Progenitor cell of endocrine pancreas (in vitro differentiated cells): ENCODE data around the gene LCOR. TPM values are rescaled to one million over a fixed set of nuclear protein-coding genes. Genes with fewer than 3 reads are reported as not detected.
A peak's percentile ranks its signal among the peaks of the same experiment; 100 is the strongest.

Experiments used
- DNase-seq: peaks from one replicate; pipeline ENCODE4 v3.0.0; 2021; ENCODE audit warnings: low spot score; ENCODE audit not compliant: unreplicated experiment
- H3K27ac Mint-ChIP-seq: 2 replicates; pipeline ENCODE4 v1.8.0; 2021; ENCODE audit warnings: mild to moderate bottlenecking, moderate library complexity, mixed read lengths
- H3K27me3 Mint-ChIP-seq: 2 replicates; pipeline ENCODE4 v1.8.0; 2021; ENCODE audit warnings: mixed read lengths
- H3K36me3 Mint-ChIP-seq: 2 replicates; pipeline ENCODE4 v1.8.0; 2022; ENCODE audit warnings: mixed read lengths; ENCODE audit not compliant: insufficient read depth
- H3K4me1 Mint-ChIP-seq: 2 replicates; pipeline ENCODE4 v1.8.0; 2021; ENCODE audit warnings: low read depth, mixed read lengths
- H3K4me3 Mint-ChIP-seq: 2 replicates; pipeline ENCODE4 v1.8.0; 2021; ENCODE audit warnings: low read depth, mild to moderate bottlenecking, moderate library complexity, mixed read lengths
- H3K9me3 Mint-ChIP-seq: 2 replicates; pipeline ENCODE4 v1.8.0; 2021; ENCODE audit warnings: low read depth, mixed read lengths
- total RNA-seq: library from RNA; stranded (reverse); gene quantifications from 2 replicates; pipeline ENCODE4 v1.2.1, GENCODE V29; 2021
- TF ChIP-seq, protein P1 (sequence below): fragments of 200-600 bp; sonication (generic); IDR thresholded peaks from one replicate; pipeline ENCODE4 v1.5.0; 2021; ENCODE audit warnings: antibody characterized with exemption, mild to moderate bottlenecking; ENCODE audit not compliant: unreplicated experiment

The LCOR gene
- total RNA-seq, 1 donor from 2014 or later, result 88.6 TPM

DNA sequence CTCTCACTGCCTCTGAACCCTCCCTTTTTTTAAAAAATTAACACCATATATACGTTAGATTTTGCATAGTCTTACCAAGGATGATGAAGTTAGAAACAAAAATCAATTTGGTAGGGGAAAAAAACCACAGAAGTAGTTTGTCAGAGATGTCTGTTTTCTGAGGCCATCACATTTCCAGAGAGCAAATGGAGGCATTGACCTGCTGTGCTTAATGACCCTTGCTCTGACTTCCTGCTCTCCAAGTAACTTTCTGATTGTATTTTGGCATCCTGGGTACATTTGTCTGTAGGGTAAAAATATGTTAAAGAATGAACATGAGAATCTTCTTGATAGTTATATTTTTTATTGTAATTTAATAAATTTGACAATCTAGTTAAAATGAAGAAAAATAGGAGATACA is 140.2 kb downstream of the LCOR start:
- H3K27me3 Mint-ChIP-seq, result no peaks in the 10 kb centered on the region
- H3K4me3 Mint-ChIP-seq, result no peak overlapping the region
- peaks cover 3% of the 10 kb centered on the region for H3K36me3 Mint-ChIP-seq
- no peak overlapping the region for H3K27ac Mint-ChIP-seq
- H3K4me1 Mint-ChIP-seq, result peaks cover 32% of the 10 kb centered on the region
- no peak for DNase-seq
- peaks cover 3% of the 10 kb centered on the region for H3K9me3 Mint-ChIP-seq
- TF ChIP-seq, protein P1, sequence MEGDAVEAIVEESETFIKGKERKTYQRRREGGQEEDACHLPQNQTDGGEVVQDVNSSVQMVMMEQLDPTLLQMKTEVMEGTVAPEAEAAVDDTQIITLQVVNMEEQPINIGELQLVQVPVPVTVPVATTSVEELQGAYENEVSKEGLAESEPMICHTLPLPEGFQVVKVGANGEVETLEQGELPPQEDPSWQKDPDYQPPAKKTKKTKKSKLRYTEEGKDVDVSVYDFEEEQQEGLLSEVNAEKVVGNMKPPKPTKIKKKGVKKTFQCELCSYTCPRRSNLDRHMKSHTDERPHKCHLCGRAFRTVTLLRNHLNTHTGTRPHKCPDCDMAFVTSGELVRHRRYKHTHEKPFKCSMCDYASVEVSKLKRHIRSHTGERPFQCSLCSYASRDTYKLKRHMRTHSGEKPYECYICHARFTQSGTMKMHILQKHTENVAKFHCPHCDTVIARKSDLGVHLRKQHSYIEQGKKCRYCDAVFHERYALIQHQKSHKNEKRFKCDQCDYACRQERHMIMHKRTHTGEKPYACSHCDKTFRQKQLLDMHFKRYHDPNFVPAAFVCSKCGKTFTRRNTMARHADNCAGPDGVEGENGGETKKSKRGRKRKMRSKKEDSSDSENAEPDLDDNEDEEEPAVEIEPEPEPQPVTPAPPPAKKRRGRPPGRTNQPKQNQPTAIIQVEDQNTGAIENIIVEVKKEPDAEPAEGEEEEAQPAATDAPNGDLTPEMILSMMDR, result no peak

DNA sequence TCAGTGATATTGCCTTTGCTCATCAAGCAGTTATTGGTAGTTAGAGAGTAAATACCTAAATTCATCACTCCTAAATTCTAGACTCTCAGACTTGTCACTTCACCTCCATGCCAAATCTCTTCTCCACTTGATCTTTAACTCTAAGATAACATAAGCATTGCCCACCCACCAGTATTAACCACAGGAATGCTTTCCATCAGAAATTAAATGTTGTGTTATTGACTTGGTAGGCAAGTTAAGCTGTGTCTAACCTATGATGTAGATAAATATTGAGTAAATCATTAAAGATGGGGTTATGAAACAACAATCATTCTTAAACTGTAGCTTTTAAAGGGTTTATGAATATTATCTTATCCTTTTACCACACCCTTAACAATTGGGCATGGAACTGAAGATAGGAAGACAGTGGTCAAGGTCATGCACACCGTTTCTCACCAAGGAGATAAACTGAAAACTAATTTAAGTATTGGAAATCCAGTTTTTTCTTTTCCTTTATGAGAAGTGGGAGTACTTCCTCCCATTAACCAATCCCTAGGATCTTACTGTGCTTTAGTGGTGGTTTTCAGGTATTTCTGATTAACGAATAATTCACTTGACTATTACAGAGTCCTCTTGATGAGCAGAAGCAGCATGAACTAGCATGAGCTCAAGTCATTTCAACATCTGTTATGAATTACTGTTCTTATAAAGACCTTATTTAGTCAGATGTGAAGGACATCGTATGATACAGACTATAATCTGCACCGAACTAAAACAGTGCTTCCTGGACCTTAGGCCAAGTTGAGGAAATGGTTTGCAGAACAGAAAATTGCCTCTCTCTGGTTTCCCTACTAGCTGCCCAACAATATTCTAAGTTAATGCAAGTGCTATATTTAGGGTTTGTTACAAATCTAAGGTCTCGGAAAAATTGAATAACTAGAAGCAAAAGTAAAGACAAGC is 142.0 kb downstream of the LCOR start:
- Mint-ChIP-seq H3K36me3 (peaks cover 5% of the 10 kb centered on the region), H3K27ac (peak overlapping the region; percentile 1), H3K9me3 (no peaks in the 10 kb centered on the region), H3K4me3 (no peak overlapping the region), H3K27me3 (no peaks in the 10 kb centered on the region), H3K4me1 (peaks cover 29% of the 10 kb centered on the region)
- TF ChIP-seq, protein P1, result no peak
- DNase-seq, result no peak

DNA sequence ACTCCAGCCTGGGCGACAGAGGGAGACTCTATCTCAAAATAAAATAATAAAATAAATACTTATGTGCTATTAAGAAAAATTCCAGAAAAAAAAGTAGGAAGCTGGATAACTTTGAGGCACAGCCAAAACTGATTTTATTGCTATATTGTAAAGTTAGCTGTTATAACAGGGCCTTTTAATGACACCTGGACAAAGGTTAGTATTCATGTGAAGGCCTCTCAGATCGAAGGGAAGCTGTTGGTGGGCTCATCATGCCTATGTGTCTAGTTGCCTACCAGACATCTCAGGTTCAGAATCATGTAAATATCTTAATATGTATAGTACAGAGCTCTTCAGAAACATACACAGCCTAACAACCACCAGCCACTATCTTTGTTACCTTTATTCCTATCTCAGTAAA is 143.0 kb downstream of the LCOR start:
- no peak overlapping the region for H3K4me3 Mint-ChIP-seq
- DNase-seq, result no peak
- no peaks in the 10 kb centered on the region for H3K27me3 Mint-ChIP-seq
- peaks cover 25% of the 10 kb centered on the region for H3K4me1 Mint-ChIP-seq
- TF ChIP-seq, protein P1, result no peak
- no peaks in the 10 kb centered on the region for H3K9me3 Mint-ChIP-seq
- peaks cover 3% of the 10 kb centered on the region for H3K36me3 Mint-ChIP-seq
- H3K27ac Mint-ChIP-seq, result no peak overlapping the region

DNA sequence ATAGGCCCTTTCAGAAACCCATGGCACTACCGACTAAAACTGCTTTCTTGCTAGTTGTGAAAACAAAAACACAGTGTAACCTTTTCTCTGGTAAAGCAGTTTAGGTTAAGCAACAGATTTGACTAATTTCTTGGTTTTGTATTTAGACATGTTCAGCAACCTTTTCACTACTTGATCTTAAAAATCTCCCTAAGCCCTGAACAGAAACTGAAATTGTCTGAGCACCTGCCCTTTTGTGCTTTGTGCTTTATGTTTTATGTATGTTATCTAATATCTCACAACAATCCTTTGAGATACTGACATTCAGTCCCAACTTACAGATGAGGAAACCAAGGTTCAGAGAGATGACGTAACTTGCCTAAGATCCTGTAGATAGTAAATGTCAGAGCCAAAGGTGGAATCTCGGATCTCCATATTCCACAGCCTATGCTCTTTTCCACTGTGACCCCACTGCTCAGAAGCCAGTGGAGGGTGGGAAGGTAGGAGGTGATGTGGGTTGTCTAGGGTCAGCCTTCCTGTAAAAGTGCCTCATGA is 146.6 kb downstream of the LCOR start:
- H3K27ac Mint-ChIP-seq, result peak overlapping the region; percentile 13
- H3K36me3 Mint-ChIP-seq, result peaks cover 26% of the 10 kb centered on the region
- H3K4me1 Mint-ChIP-seq, result peaks cover 4% of the 10 kb centered on the region
- H3K4me3 Mint-ChIP-seq, result no peak overlapping the region
- H3K27me3 Mint-ChIP-seq, result no peaks in the 10 kb centered on the region
- DNase-seq, result no peak
- no peaks in the 10 kb centered on the region for H3K9me3 Mint-ChIP-seq
- TF ChIP-seq, protein P1, result no peak

DNA sequence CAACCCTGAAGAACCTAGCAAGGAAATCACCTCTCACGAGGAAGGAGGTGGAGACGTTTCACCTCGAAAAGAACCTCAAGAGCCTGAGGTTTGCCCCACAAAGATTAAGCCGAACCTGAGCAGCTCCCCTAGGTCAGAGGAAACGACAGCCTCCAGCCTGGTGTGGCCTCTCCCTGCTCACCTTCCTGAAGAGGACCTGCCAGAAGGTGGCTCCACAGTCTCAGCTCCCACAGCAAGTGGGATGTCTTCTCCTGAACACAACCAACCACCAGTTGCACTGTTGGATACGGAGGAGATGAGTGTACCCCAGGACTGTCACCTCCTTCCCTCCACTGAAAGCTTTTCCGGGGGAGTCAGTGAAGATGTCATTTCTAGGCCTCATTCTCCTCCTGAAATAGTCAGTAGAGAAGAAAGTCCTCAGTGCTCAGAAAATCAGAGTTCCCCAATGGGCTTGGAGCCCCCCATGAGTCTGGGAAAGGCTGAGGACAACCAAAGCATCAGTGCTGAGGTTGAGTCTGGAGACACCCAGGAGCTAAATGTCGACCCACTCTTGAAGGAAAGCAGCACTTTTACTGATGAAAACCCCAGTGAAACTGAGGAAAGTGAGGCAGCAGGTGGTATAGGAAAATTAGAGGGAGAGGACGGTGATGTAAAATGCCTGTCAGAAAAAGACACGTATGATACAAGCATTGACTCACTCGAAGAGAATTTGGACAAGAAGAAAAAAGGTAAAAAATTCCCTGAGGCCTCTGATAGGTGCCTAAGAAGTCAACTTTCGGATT is 150.2 kb downstream of the LCOR start:
- Mint-ChIP-seq H3K4me1 (no peaks in the 10 kb centered on the region), H3K27ac (no peak overlapping the region), H3K27me3 (no peaks in the 10 kb centered on the region), H3K4me3 (no peak overlapping the region), H3K9me3 (no peaks in the 10 kb centered on the region), H3K36me3 (peaks cover 26% of the 10 kb centered on the region)
- no peak for DNase-seq
- TF ChIP-seq, protein P1, result no peak
